NCI-H460 (cell line): ENCODE data around the gene FOXJ3. TPM values are rescaled to one million over a fixed set of nuclear protein-coding genes. Genes with fewer than 3 reads are reported as not detected.

Experiments used
- DNase-seq: peaks from one replicate; pipeline ENCODE4 v3.0.0-alpha.2; 2016; ENCODE audit warnings: low read depth; ENCODE audit errors: extremely low read depth
- total RNA-seq: library from RNA; depleted of rRNA; stranded (reverse); fragments of >200 nt; shearing (Covaris generic); gene quantifications from 2 replicates; pipeline ENCODE4 v1.2.3, GENCODE V29; 2014

The FOXJ3 gene
- total RNA-seq, 1 experiment from 2014 or later = 30.0 TPM

DNA sequence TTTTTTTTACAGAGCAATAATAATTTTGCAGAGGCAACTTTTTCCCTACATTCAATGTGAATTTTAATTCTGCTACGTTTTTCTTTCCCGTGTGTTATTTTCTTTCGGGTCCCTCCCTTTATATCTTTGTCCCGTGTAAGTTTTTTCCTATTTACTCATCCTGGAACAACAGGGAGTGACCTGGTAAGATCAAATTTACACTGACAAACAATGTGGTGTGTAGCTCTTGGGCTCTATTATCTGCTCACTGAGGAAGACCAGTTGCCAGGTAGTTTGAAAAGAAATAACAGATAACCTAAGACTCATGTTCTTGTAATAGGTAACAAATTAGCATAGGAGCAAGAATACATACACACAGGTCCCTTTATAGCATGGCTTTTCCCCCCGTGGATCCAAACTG lies 136.8 kb downstream of the FOXJ3 start:
- no peak for DNase-seq

GRCh38 chr1:42195841-42196240 lies 139.2 kb downstream of the FOXJ3 start:
- DNase-seq = no peak

DNA sequence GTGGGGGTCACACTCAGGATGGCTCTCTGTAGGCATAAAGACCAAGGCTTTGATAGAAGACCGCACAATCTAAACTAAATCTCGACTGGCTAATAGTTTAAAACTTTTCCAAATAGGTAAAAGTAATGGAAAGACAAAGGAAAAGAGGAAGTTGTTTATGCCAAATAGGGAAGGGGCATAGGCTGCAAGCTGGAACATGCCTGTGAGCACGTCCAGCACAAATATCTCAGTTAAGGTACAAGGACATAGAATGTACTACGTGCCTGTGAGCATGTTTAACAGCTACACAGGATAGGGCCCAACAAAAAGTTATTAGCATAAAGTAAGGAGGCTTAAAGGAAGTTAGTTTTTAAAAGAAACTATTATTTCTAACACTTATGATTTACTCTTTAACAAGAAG lies 142.9 kb downstream of the FOXJ3 start:
- DNase-seq = no peak

DNA sequence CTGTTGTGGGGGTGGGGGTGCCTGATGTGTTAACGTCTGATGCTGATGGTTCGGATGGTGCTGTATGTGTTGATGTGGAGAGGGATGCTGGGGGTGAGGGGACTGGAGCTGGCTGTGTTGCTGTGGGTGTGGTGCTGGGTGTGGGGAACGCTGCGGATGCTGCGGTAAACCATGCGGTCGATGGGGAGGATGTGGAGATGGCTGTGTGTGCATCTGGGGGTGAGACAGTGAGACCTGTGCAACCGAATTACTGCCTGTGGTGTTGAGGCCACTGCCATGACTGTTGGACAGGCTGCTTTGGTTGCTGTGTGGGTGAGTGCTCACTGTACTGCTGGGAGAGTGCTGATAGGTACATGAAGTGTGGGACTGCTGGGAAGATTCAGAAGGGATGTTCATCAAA lies 143.7 kb downstream of the FOXJ3 start:
- no peak for DNase-seq

DNA sequence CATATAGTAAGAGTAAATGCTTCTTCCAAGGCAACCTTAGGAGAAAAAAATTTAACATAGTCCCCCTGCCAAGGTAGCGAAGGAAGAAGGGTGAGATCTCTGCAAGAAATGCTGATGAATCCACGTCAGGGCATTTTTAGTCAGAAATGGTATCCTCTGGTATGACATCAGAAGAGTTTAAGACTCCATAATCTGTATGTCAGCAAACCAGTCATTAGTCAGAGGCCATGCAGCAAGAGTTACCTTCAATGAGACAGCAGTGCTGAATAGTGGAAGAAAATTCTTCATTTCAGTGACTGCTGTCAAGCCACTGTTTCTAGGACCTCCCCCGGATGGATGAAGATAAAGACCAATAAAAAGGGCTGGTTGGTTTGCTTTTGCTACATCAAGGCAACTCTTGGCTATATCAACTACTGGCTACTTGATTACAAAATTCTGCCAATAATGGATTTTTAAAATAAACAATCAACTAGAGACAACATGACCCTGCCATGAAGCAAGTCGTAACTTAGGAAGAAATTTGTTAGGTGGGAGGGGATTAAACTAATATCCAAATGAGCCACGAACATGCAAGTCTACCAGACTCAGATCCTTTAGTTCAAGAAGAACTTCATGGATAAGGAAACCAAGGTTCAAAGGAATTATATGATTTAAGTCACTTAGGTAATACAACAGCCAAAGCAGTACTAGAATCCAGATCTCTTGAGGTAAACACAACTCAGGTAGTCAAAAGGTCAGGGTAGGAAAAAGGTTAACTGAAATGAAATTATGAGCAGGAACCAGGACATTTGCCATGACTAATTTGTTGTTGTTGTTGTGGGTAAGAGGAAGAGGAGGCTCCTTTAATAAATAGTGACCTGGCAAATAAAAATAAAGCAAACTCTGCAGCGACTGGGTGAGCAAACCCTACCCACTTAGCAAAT lies 144.8 kb downstream of the FOXJ3 start:
- DNase-seq = no peak

GRCh38 chr1:42186152-42186551 lies 148.9 kb downstream of the FOXJ3 start:
- no peak for DNase-seq

GRCh38 chr1:42184616-42185015 lies 150.4 kb downstream of the FOXJ3 start:
- no peak for DNase-seq

DNA sequence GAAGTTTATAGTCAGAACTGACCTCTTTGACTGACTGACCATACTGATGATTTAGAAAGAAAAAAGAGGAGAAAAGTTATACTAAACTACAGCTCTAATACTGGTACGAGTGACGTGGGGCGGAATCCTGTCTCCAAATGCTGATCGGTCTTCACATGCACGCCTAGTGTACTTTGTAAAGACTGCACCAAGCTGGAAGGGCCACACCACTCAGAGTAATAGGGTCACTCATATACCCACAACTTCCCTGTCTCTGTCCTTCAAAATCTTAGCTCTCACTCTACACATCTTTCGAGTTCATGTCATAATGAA lies 151.1 kb downstream of the FOXJ3 start:
- DNase-seq = no peak

DNA sequence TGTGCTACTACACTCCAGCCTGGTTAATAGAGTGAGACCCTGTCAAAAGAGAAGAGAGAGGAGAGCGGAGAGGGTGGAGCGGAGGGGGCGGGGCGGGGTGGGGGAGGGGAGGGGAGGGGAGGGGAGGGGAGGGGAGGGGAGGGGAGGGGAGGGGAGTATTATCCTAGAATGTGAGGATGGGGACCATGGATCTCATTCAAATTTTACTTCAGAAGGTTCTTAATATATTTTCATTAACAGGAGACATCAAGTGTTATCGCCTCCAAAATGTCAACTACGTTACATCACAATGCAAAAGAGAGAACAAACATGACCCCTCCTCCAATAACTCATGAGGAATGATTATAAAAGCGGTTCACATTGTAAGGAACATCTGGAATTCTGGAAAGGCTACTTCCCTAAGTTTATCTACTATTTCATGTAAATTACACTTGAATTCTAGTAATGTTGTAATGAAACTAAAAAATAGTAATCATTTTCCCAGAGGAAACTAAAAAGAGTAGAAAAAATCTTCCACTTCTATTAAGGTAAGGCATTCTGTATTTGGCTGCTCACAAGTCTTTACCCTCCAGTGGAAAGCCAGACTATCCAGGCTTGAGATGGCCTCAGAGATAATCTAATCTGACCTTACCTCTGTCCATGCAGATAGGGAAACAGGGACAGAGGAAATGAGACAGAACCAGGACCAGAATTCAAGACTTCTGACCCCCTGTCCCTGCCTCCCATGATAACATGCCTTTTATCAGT lies 151.7 kb downstream of the FOXJ3 start:
- no peak for DNase-seq

GRCh38 chr1:42181687-42182086 lies 153.3 kb downstream of the FOXJ3 start:
- no peak for DNase-seq

DNA sequence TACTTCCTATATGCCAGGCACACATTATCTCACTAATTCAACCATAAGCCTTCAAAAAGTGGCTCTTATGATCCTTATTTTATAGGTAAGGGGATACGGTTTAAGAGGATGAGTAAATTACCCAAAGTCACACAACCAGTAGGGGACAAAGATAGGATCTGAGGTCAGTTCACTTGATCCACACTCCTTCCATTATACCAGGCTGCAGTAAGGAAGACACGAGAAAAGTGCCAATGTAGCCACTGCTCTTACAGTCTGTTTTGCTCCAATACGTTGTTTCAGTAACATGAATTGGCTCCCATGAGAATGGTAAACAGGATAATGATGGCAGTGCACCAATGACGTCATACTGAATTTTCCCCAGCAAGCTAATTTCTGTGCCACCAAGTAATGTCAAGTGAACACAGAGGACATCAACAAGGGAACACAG lies 155.1 kb downstream of the FOXJ3 start:
- no peak for DNase-seq

GRCh38 chr1:42179275-42179674 lies 155.8 kb downstream of the FOXJ3 start:
- DNase-seq = no peak

GRCh38 chr1:42178249-42178648 lies 156.8 kb downstream of the FOXJ3 start:
- DNase-seq = no peak

DNA sequence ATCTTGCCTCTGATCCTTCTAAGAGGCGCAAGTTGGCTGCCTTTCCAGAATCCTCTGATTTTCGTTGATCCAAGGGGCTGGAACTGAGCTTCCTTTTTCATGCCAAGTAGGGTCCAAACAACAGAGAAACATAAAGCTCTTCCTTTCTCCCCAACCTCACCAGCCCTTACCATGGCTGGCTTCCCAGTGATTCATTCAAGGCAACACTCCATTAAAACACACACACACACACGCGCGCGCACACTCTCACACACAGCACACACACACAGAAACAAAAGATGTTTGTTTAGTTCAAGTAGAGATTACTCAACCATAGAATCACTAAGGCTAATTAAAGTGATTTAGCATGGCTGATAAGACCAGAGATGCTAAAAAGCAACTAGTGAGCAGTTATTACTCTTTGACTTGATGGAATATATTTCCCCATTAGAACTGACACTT lies 157.5 kb downstream of the FOXJ3 start:
- DNase-seq = no peak

- peak; percentile 30 for DNase-seq
Observed at GRCh38 chr1:42176902-42177519, 158.0 kb downstream of the FOXJ3 start.

- no peak for DNase-seq
Observed at GRCh38 chr1:42175314-42176054, 159.6 kb downstream of the FOXJ3 start.

- DNase-seq = no peak
Observed at GRCh38 chr1:42173961-42174735, 160.9 kb downstream of the FOXJ3 start.

GRCh38 chr1:42173155-42173933 lies 161.7 kb downstream of the FOXJ3 start:
- peak; percentile 27 for DNase-seq
